NB4 (cell line): ENCODE data around the gene FUT8.

Experiments used
- CTCF ChIP-seq: IDR thresholded peaks from one replicate; pipeline ENCODE4 v1.5.1; 2012; ENCODE audit warnings: low read depth, low read length
- MAX ChIP-seq: IDR thresholded peaks from 2 replicates; pipeline ENCODE4 v1.6.1; 2011; ENCODE audit warnings: low read depth, low read length
- POLR2A ChIP-seq: IDR thresholded peaks from 2 replicates; pipeline ENCODE4 v1.6.1; 2011; ENCODE audit warnings: mild to moderate bottlenecking; ENCODE audit not compliant: insufficient read length; ENCODE audit errors: extremely low read depth

- TF ChIP-seq POLR2A = no peak
- no peak for TF ChIP-seq CTCF
- no peak for TF ChIP-seq MAX
Measured at GRCh38 chr14:65471038-65471878, 58.7 kb downstream of the FUT8 start.
